Hepatocyte (in vitro differentiated cells): Measurements from ENCODE around the gene LILRB2. TPM values are rescaled to one million over a fixed set of nuclear protein-coding genes. Genes with fewer than 3 reads are reported as not detected.

ENCODE experiments used
- DNase-seq: peaks from one replicate; pipeline ENCODE4 v3.0.0-alpha.2; 2016; ENCODE audit warnings: low spot score
- H2AFZ ChIP-seq: fragments of 200-600 bp; sonication (generic); 2 replicates; pipeline ENCODE4 v1.6.0; 2016; ENCODE audit warnings: antibody characterized with exemption, mild to moderate bottlenecking
- H3K27ac ChIP-seq: fragments of 200-600 bp; sonication (generic); 2 replicates; pipeline ENCODE4 v1.5.1; 2016; ENCODE audit warnings: mild to moderate bottlenecking
- H3K27me3 ChIP-seq: fragments of 200-600 bp; sonication (generic); 2 replicates; pipeline ENCODE4 v1.6.1; 2016
- H3K36me3 ChIP-seq: fragments of 200-600 bp; sonication (generic); replicated peaks from 2 replicates; pipeline ENCODE4 v1.5.1; 2016; ENCODE audit warnings: low read depth; ENCODE audit not compliant: insufficient read depth
- H3K4me1 ChIP-seq: fragments of 200-600 bp; sonication (generic); 2 replicates; pipeline ENCODE4 v1.5.1; 2016; ENCODE audit warnings: mild to moderate bottlenecking, moderate library complexity; ENCODE audit not compliant: insufficient read depth
- H3K4me2 ChIP-seq: fragments of 200-600 bp; sonication (generic); 2 replicates; pipeline ENCODE4 v1.6.0; 2016
- H3K4me3 ChIP-seq: fragments of 200-600 bp; sonication (generic); 2 replicates; pipeline ENCODE4 v1.5.1; 2016; ENCODE audit warnings: mild to moderate bottlenecking
- H3K79me2 ChIP-seq: fragments of 200-600 bp; sonication (generic); 2 replicates; pipeline ENCODE4 v1.6.0; 2017; ENCODE audit warnings: mild to moderate bottlenecking
- H3K9me2 ChIP-seq: fragments of 200-600 bp; sonication (generic); replicated peaks from 2 replicates; pipeline ENCODE4 v1.6.0; 2017; ENCODE audit warnings: mild to moderate bottlenecking; ENCODE audit not compliant: insufficient read depth
- H3K9me3 ChIP-seq: fragments of 200-600 bp; sonication (generic); 2 replicates; pipeline ENCODE4 v1.5.1; 2016; ENCODE audit warnings: low read depth, mild to moderate bottlenecking
- H4K20me1 ChIP-seq: fragments of 200-600 bp; sonication (generic); 2 replicates; pipeline ENCODE4 v1.6.0; 2016; ENCODE audit warnings: mild to moderate bottlenecking; ENCODE audit not compliant: insufficient read depth, poor library complexity, severe bottlenecking
- CTCF ChIP-seq: fragments of 200-600 bp; sonication (generic); IDR thresholded peaks from 2 replicates; pipeline ENCODE4 v1.5.1; 2016; ENCODE audit warnings: antibody characterized with exemption, mild to moderate bottlenecking; ENCODE audit not compliant: poor library complexity
- EZH2 ChIP-seq: fragments of 200-600 bp; sonication (generic); IDR thresholded peaks from 2 replicates; pipeline ENCODE4 v1.6.1; 2016; ENCODE audit warnings: antibody characterized with exemption, mild to moderate bottlenecking, borderline replicate concordance
- EZH2phosphoT487 ChIP-seq: fragments of 200-600 bp; sonication (generic); IDR thresholded peaks from one replicate; pipeline ENCODE4 v1.6.1; 2018; ENCODE audit warnings: antibody characterized with exemption, mild to moderate bottlenecking, low read depth, moderate library complexity; ENCODE audit not compliant: unreplicated experiment, severe bottlenecking
- WGBS: methylation state at CpG from one replicate; pipeline ENCODE4 v1.1.6; 2016; ENCODE audit warnings: low lambda C conversion rate; ENCODE audit errors: missing lambda C conversion rate; 5-methylcytosine and 5-hydroxymethylcytosine counted together
- polyA plus RNA-seq: library from polyadenylated mRNA; unstranded; fragments of >200 nt; fragmentation: Nextera tagmentation; extraction: Ambion mirVana; gene quantifications from 2 replicates; pipeline ENCODE4 v1.2.1, GENCODE V29; 2016
- total RNA-seq: library from RNA; depleted of rRNA; stranded (reverse); fragments of >200 nt; gene quantifications from 2 replicates; pipeline ENCODE4 v1.2.3, GENCODE V29; 2014

The LILRB2 gene
- total and polyA plus RNA-seq, 2 experiments from 2014 or later = not detected

DNA sequence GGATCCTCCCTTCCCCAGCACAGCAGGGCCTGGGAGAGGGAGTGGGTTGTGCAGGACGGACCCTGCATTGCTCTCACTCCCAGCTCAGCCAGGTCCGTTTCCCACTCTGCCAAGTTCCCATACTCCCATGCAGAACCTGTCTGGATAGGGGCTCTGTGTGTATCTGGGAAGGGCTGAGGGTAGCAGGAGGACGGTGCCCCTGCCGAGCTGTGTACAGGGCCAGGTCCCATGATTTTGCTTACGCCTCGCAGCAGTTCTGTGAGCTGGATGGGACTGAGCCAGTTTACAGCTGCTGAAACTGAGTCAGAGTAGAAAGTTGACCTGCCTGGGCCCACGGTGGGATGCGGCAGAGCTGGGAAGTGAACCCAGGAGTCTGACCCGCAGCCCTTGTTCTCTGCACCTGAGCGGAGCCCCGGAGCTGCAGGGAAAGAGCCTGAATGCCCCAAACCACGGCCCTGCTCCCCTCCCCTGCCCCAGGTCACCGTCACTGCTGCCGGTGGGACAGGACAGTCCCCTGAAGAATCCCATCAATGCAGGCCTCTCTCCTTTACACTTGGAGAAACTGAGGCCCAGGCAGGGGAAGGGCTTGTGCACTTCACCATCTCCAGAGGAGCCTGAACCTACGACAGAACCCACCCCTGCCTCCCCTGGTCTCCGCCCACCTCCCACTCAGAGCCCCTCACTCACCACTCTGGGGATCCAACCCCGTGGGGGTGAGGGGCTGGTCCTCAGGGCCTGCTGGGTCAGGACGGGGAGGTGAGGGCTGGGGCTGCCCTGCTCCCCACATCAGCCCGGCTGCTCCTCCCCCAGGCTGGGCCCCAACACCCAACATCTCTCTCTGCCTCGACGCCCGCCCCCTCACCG lies 27.3 kb downstream of the LILRB2 start:
- Histone ChIP-seq H3K27ac (no peak overlapping the region), H3K27me3 (peaks cover 7% of the 10 kb centered on the region), H3K4me3 (no peak overlapping the region), H3K4me1 (no peaks in the 10 kb centered on the region), H4K20me1 (no peaks in the 10 kb centered on the region), H3K36me3 (no peaks in the 10 kb centered on the region), H3K79me2 (no peaks in the 10 kb centered on the region), H3K4me2 (no peak overlapping the region), H2AFZ (no peak overlapping the region), H3K9me2 (no peaks in the 10 kb centered on the region), H3K9me3 (no peaks in the 10 kb centered on the region)
- TF ChIP-seq EZH2 (no peak), CTCF (no peak), EZH2phosphoT487 (no peak)
- no peak for DNase-seq
- WGBS = 84% methylated on average over 18 of the region's 23 CpGs

- no peaks in the 10 kb centered on the region for H3K9me3 ChIP-seq
- no peak overlapping the region for H3K27ac ChIP-seq
- no peak for DNase-seq
- no peak overlapping the region for H3K4me2 ChIP-seq
- H3K4me1 ChIP-seq = no peaks in the 10 kb centered on the region
- TF ChIP-seq CTCF (no peak), EZH2 (no peak), EZH2phosphoT487 (no peak)
- 91% methylated on average over 9 of the region's 11 CpGs for WGBS
- peaks cover 7% of the 10 kb centered on the region for H3K27me3 ChIP-seq
- H3K79me2 ChIP-seq = no peaks in the 10 kb centered on the region
- no peaks in the 10 kb centered on the region for H3K36me3 ChIP-seq
- no peaks in the 10 kb centered on the region for H3K9me2 ChIP-seq
- no peaks in the 10 kb centered on the region for H4K20me1 ChIP-seq
- H2AFZ ChIP-seq = no peak overlapping the region
- H3K4me3 ChIP-seq = no peak overlapping the region
Observed at GRCh38 chr19:54252845-54253244, 28.1 kb downstream of the LILRB2 start.

GRCh38 chr19:54252243-54252642 lies 28.7 kb downstream of the LILRB2 start:
- H3K4me2 ChIP-seq = no peak overlapping the region
- H3K79me2 ChIP-seq = no peaks in the 10 kb centered on the region
- no peaks in the 10 kb centered on the region for H3K9me2 ChIP-seq
- DNase-seq = no peak
- no peak overlapping the region for H2AFZ ChIP-seq
- WGBS = 84% methylated on average over 9 of the region's 9 CpGs
- H4K20me1 ChIP-seq = no peaks in the 10 kb centered on the region
- TF ChIP-seq EZH2phosphoT487 (no peak), EZH2 (no peak), CTCF (no peak)
- no peaks in the 10 kb centered on the region for H3K4me1 ChIP-seq
- H3K27ac ChIP-seq = no peak overlapping the region
- H3K4me3 ChIP-seq = no peak overlapping the region
- H3K36me3 ChIP-seq = no peaks in the 10 kb centered on the region
- peaks cover 7% of the 10 kb centered on the region for H3K27me3 ChIP-seq
- no peaks in the 10 kb centered on the region for H3K9me3 ChIP-seq
